GM21423 (cell line): ENCODE data around the gene SLC40A1.

Source experiments
- ATAC-seq: cut with Tn5 transposase; IDR thresholded peaks from one replicate; pipeline ENCODE4 v1.9.1; 2021; ENCODE audit warnings: mild to moderate bottlenecking, moderate library complexity; ENCODE audit not compliant: unreplicated experiment

Gene SLC40A1

GRCh38 chr2:189570570-189571031, 10.0 kb downstream of the SLC40A1 start:
- no peak for ATAC-seq

- no peak for ATAC-seq
These were observed 11.2 kb downstream of the SLC40A1 start for GRCh38 chr2:189569295-189569910.

- ATAC-seq = no peak
These were observed 14.5 kb downstream of the SLC40A1 start for GRCh38 chr2:189566046-189566445.

GRCh38 chr2:189561371-189562038, 19.1 kb downstream of the SLC40A1 start:
- ATAC-seq = no peak

- no peak for ATAC-seq
These were observed 20.4 kb downstream of the SLC40A1 start for GRCh38 chr2:189560273-189560586.

GRCh38 chr2:189559579-189560272, 20.9 kb downstream of the SLC40A1 start:
- ATAC-seq = no peak

- no peak for ATAC-seq
These were observed 21.9 kb downstream of the SLC40A1 start for GRCh38 chr2:189558516-189559272.

GRCh38 chr2:189557373-189557772, 23.2 kb downstream of the SLC40A1 start:
- ATAC-seq = no peak

GRCh38 chr2:189556526-189556925, 24.1 kb downstream of the SLC40A1 start:
- ATAC-seq = no peak

- ATAC-seq = no peak
These were observed 25.4 kb downstream of the SLC40A1 start for GRCh38 chr2:189555232-189555631.

GRCh38 chr2:189553504-189554088, 27.0 kb downstream of the SLC40A1 start:
- ATAC-seq = no peak

- no peak for ATAC-seq
These were observed 27.6 kb downstream of the SLC40A1 start for GRCh38 chr2:189552991-189553404.

- ATAC-seq = no peak
These were observed 28.1 kb downstream of the SLC40A1 start for GRCh38 chr2:189552334-189552990.

GRCh38 chr2:189551808-189552207, 28.8 kb downstream of the SLC40A1 start:
- ATAC-seq = no peak

GRCh38 chr2:189549449-189549832, 31.1 kb downstream of the SLC40A1 start:
- ATAC-seq = no peak

GRCh38 chr2:189548666-189549448, 31.7 kb downstream of the SLC40A1 start:
- ATAC-seq = no peak

GRCh38 chr2:189545418-189545817, 35.2 kb downstream of the SLC40A1 start:
- no peak for ATAC-seq

GRCh38 chr2:189544318-189545042, 36.1 kb downstream of the SLC40A1 start:
- no peak for ATAC-seq

GRCh38 chr2:189543367-189543766, 37.2 kb downstream of the SLC40A1 start:
- no peak for ATAC-seq
